B cell (primary cell): ENCODE results near the gene RC3H2. TPM values are rescaled to one million over a fixed set of nuclear protein-coding genes. Genes with fewer than 3 reads are reported as not detected.
"Not testable (repeated sequence)": the region's sequence is repeated elsewhere in the genome, so short reads cannot be mapped to it uniquely, and the experiment has no call there.

Experiments used
- ATAC-seq: fragments of 200-7000 bp; cut with Tn5 transposase; one replicate; pipeline ENCODE4 v1.10.0; 2021; ENCODE audit warnings: low read depth, mild to moderate bottlenecking, moderate number of reproducible peaks, moderate library complexity
- CTCF ChIA-PET: fragments of 350-600 bp; sonication (Branson Sonifier 250); formaldehyde crosslinking; loops from one replicate; lab custom pipeline; 2021; ENCODE audit warnings: antibody characterized with exemption, inconsistent platforms; lab: Charles Lee
- POLR2A ChIA-PET: fragments of 350-600 bp; sonication (Branson Sonifier 250); formaldehyde crosslinking; loops from one replicate; lab custom pipeline; 2021; ENCODE audit warnings: antibody characterized with exemption; lab: Charles Lee
- DNase-seq: peaks from one replicate; pipeline ENCODE4 v3.0.0; 2013
- H2AFZ ChIP-seq: 2 replicates; pipeline ENCODE4 v1.6.1; 2012; ENCODE audit warnings: mild to moderate bottlenecking, low read depth, low read length; ENCODE audit not compliant: insufficient read depth, poor library complexity, severe bottlenecking
- H3K27ac ChIP-seq, 2 donors: 1 replicate in 1 of 2; 2 replicates in 1 of 2; pipeline ENCODE4 v1.5.1; 2012 to 2013; ENCODE audit warnings: low read length in 2 of 2, mild to moderate bottlenecking in 2 of 2, moderate library complexity in 1 of 2
- H3K27me3 ChIP-seq, 4 experiments: fragments of 200-600 bp in 1 of 4; sonication (generic) in 1 of 4; replicated peaks in 1 of 4; 1 replicate in 2 of 4; 2 replicates in 2 of 4; pipeline versions ENCODE4 v1.6.1 to v1.7.0; 2013 to 2016; ENCODE audit warnings: low read length in 3 of 4, mild to moderate bottlenecking in 2 of 4, mixed read lengths in 1 of 4, moderate library complexity in 1 of 4; ENCODE audit not compliant: insufficient read depth in 4 of 4, control insufficient read depth in 3 of 4; ENCODE audit errors: control extremely low read depth in 1 of 4
- H3K36me3 ChIP-seq, 2 experiments: replicated peaks in 1 of 2; 1 replicate in 1 of 2; 2 replicates in 1 of 2; pipeline versions ENCODE4 v1.6.1 to v1.7.1; 2013; ENCODE audit warnings: low read length in 1 of 2; ENCODE audit not compliant: insufficient read depth in 2 of 2, control insufficient read depth in 1 of 2; ENCODE audit errors: control extremely low read depth in 1 of 2, extremely low read depth in 1 of 2
- H3K4me1 ChIP-seq, 2 donors: fragments of 200-600 bp in 1 of 2; sonication (generic) in 1 of 2; 1 replicate in 1 of 2; 2 replicates in 1 of 2; pipeline versions ENCODE4 v1.5.1 to v1.6.1; 2013 to 2017; ENCODE audit warnings: low read length in 2 of 2; ENCODE audit not compliant: control insufficient read depth in 2 of 2, insufficient read depth in 2 of 2
- H3K4me2 ChIP-seq: replicated peaks from 2 replicates; pipeline ENCODE3; 2012; ENCODE audit warnings: mild to moderate bottlenecking, low read depth, low read length; ENCODE audit not compliant: poor library complexity, severe bottlenecking
- H3K4me3 ChIP-seq, 5 experiments: fragments of 200-600 bp in 1 of 5; sonication (generic) in 1 of 5; 1 replicate in 3 of 5; 2 replicates in 2 of 5; pipeline versions ENCODE4 v1.5.1 to v1.7.0; 2011 to 2016; ENCODE audit warnings: low read length in 4 of 5, mild to moderate bottlenecking in 4 of 5, low read depth in 2 of 5, control low read depth in 1 of 5, moderate library complexity in 1 of 5; ENCODE audit not compliant: insufficient read depth in 1 of 5; ENCODE audit errors: control extremely low read depth in 1 of 5, extremely low read depth in 1 of 5
- H3K79me2 ChIP-seq: fragments of 200-600 bp; sonication (generic); one replicate; pipeline ENCODE4 v1.6.0; 2016; ENCODE audit warnings: low read length; ENCODE audit not compliant: control insufficient read depth, insufficient read depth
- H3K9ac ChIP-seq: fragments of 200-600 bp; sonication (generic); 2 replicates; pipeline ENCODE4 v1.6.1; 2017; ENCODE audit warnings: mild to moderate bottlenecking, low read length, moderate library complexity
- H3K9me3 ChIP-seq, 3 donors: one replicate each; pipeline versions ENCODE4 v1.6.1 to v1.7.1; 2013; ENCODE audit warnings: low read length in 2 of 3; ENCODE audit not compliant: control insufficient read depth in 2 of 3, insufficient read depth in 1 of 3; ENCODE audit errors: control extremely low read depth in 1 of 3
- H4K20me1 ChIP-seq: 2 replicates; pipeline ENCODE4 v1.6.0; 2012; ENCODE audit warnings: mild to moderate bottlenecking, low read length; ENCODE audit not compliant: insufficient read depth, control insufficient read depth, poor library complexity, severe bottlenecking
- H3K27ac Mint-ChIP-seq: one replicate; pipeline ENCODE4 v1.8.0; 2021; ENCODE audit warnings: mixed read lengths
- H3K27me3 Mint-ChIP-seq: one replicate; pipeline ENCODE4 v1.8.0; 2021; ENCODE audit warnings: mixed read lengths
- H3K4me1 Mint-ChIP-seq: one replicate; pipeline ENCODE4 v1.8.0; 2021; ENCODE audit warnings: mixed read lengths
- H3K4me3 Mint-ChIP-seq: one replicate; pipeline ENCODE4 v1.8.0; 2021; ENCODE audit warnings: mixed read lengths
- H3K9me3 Mint-ChIP-seq: one replicate; pipeline ENCODE4 v1.8.0; 2022; ENCODE audit warnings: mixed read lengths; ENCODE audit not compliant: insufficient read depth
- EZH2 ChIP-seq: IDR thresholded peaks from 2 replicates; pipeline ENCODE4 v1.6.1; 2012; ENCODE audit warnings: borderline replicate concordance, low read depth, mild to moderate bottlenecking, moderate library complexity, low read length; ENCODE audit not compliant: insufficient read depth, poor library complexity, severe bottlenecking
- WGBS: methylation state at CpG from one replicate; pipeline ENCODE4 v1.1.5; 2013; ENCODE audit warnings: missing lambda C conversion rate; ENCODE audit not compliant: insufficient coverage; 5-methylcytosine and 5-hydroxymethylcytosine counted together
- intact Hi-C: fragments of 100-400 bp; cut with micrococcal nuclease; formaldehyde crosslinking; loops from one replicate; pipeline ENCODE4 v1.10.0; 2022
- polyA plus RNA-seq: library from polyadenylated mRNA; depleted of rRNA; stranded (reverse); fragments of >200 nt; gene quantifications from 2 replicates; pipeline ENCODE4 v1.2.3, GENCODE V29; 2012
- total RNA-seq, 2 donors: library from RNA; stranded (reverse); fragments of 120-200 nt in 1 of 2; gene quantifications; 1 replicate in 1 of 2; 2 replicates in 1 of 2; pipeline versions ENCODE4 v1.2.3 to v1.2.4, GENCODE V29; 2013 to 2022
- TF ChIP-seq, protein P1 (sequence below): fragments of 200-600 bp; IDR thresholded peaks from one replicate; pipeline ENCODE4 v1.8.0; 2022; ENCODE audit warnings: antibody characterized with exemption, mild to moderate bottlenecking

The RC3H2 gene
- total and polyA plus RNA-seq, 2 donors (not counting 1 experiment from before 2014, with no cell fraction given): 17.2 to 74.4 TPM

GRCh38 chr9:122841501-122841900 lies 63.7 kb downstream of the RC3H2 start:
- H3K27ac ChIP-seq: no peak overlapping the region
- no peak overlapping the region for H3K4me3 ChIP-seq
- no peaks in the 10 kb centered on the region for H3K9me3 Mint-ChIP-seq
- intact Hi-C loops: no loop called here
- POLR2A ChIA-PET: no interaction called here
- H3K4me3 Mint-ChIP-seq: no peak overlapping the region
- H3K4me1 ChIP-seq: no peaks in the 10 kb centered on the region
- no peak for ATAC-seq
- no peaks in the 10 kb centered on the region for H3K79me2 ChIP-seq
- DNase-seq: no peak
- no peaks in the 10 kb centered on the region for H3K27me3 Mint-ChIP-seq
- CTCF ChIA-PET: no interaction called here
- H3K36me3 ChIP-seq: peaks cover 1 to 4% of the 10 kb centered on the region in 2 experiments
- H3K4me1 Mint-ChIP-seq: no peaks in the 10 kb centered on the region
- peaks cover 0 to 7% (median 0%) of the 10 kb centered on the region in 3 donors for H3K9me3 ChIP-seq
- no peaks in the 10 kb centered on the region for H4K20me1 ChIP-seq
- no peak overlapping the region for H3K4me2 ChIP-seq
- H2AFZ ChIP-seq: no peak overlapping the region
- H3K9ac ChIP-seq: no peak overlapping the region
- no peak overlapping the region for H3K27ac Mint-ChIP-seq
- H3K27me3 ChIP-seq: no peaks in the 10 kb centered on the region
- no peak for TF ChIP-seq EZH2
- TF ChIP-seq, protein P1, sequence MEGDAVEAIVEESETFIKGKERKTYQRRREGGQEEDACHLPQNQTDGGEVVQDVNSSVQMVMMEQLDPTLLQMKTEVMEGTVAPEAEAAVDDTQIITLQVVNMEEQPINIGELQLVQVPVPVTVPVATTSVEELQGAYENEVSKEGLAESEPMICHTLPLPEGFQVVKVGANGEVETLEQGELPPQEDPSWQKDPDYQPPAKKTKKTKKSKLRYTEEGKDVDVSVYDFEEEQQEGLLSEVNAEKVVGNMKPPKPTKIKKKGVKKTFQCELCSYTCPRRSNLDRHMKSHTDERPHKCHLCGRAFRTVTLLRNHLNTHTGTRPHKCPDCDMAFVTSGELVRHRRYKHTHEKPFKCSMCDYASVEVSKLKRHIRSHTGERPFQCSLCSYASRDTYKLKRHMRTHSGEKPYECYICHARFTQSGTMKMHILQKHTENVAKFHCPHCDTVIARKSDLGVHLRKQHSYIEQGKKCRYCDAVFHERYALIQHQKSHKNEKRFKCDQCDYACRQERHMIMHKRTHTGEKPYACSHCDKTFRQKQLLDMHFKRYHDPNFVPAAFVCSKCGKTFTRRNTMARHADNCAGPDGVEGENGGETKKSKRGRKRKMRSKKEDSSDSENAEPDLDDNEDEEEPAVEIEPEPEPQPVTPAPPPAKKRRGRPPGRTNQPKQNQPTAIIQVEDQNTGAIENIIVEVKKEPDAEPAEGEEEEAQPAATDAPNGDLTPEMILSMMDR: no peak
- 83% methylated on average over 1 of the region's 4 CpGs for WGBS

- POLR2A ChIA-PET, ATAC-seq, intact Hi-C loops, H3K4me3 ChIP-seq, CTCF ChIA-PET, H3K79me2 ChIP-seq, H3K4me2 ChIP-seq, H3K9ac ChIP-seq, H2AFZ ChIP-seq, H3K4me1 ChIP-seq, H3K9me3 ChIP-seq, H3K27me3 ChIP-seq, H4K20me1 ChIP-seq, DNase-seq, H3K4me1 Mint-ChIP-seq, H3K9me3 Mint-ChIP-seq, H3K4me3 Mint-ChIP-seq, H3K36me3 ChIP-seq, H3K27ac Mint-ChIP-seq, H3K27me3 Mint-ChIP-seq, H3K27ac ChIP-seq: not testable (repeated sequence)
- 92% methylated on average over 2 of the region's 3 CpGs for WGBS
Measured at GRCh38 chr9:122838441-122838840, 66.7 kb downstream of the RC3H2 start.
